Skeletal muscle cell (primary cell): ENCODE measurements around the gene CTNND2.
"Not testable (repeated sequence)": the region's sequence is repeated elsewhere in the genome, so short reads cannot be mapped to it uniquely, and the experiment has no call there.

Experiments
- DNase-seq: peaks from one replicate; pipeline ENCODE4 v3.0.0-alpha.2; 2010; ENCODE audit warnings: low read depth
- H3K4me3 ChIP-seq: 2 replicates; pipeline ENCODE4 v1.5.1; 2011; ENCODE audit warnings: low read depth, mild to moderate bottlenecking, control low read depth, low read length, moderate library complexity

The CTNND2 gene

GRCh38 chr5:11429254-11429653 lies 475.0 kb downstream of the CTNND2 start:
- no peak for DNase-seq
- no peak overlapping the region for H3K4me3 ChIP-seq

GRCh38 chr5:11427569-11427968 lies 476.7 kb downstream of the CTNND2 start:
- DNase-seq = no peak
- H3K4me3 ChIP-seq = no peak overlapping the region

DNA sequence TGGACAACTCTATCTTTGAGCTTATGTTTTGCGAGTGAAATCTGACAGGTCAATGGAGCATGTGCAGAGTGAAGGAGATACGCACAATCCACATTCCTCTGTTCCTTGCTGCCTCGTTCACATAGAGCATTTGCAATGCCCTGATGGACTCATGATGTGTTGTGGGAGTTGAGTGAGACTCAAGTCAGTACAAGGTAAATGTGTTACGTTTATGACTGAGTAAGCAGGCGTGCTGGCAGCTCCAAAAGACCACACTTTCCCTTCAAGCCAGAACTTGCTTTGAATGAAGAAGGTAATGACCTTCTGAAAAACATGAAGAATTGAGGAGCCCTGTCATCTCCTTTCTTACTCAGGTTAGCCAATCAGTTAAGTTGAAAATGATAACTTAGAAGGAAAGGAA lies 477.8 kb downstream of the CTNND2 start:
- no peak overlapping the region for H3K4me3 ChIP-seq
- no peak for DNase-seq

DNA sequence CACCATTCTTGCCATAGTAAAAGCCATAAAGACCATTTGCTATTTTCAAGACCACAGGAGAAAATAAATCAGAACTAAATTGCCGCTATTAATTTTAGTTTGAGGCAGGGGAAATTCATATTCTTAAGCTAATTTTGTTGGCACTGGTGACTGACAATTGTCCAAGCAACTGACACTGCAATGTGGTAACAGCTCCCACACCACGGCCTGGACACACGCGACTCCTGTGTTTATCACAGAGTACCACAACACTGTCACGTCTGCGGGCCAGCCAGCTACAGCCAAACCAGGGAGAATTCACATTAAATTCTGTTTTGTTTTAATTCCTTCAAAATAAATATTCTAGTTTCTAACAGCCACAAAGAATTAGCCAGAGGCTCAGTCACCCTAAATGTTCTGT lies 481.9 kb downstream of the CTNND2 start:
- no peak for DNase-seq
- H3K4me3 ChIP-seq = no peak overlapping the region

DNA sequence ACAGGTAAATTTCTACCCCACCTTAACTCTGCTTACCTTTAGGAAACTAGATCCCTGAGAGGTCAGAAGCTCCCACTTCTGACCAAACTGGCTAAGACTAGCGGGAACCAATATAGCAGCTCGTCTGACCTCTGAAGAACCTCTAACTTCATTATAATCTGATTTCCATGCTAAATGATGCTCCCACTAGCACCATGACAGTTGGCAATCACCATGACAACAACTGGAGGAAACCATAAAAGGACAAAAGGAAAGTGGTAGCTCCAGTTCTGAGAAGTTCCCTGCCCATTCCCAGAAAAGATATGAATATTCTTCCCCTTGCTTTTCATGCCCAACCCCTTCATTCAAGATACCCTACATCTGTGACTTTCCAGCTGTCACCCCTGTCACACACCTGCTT lies 483.3 kb downstream of the CTNND2 start:
- H3K4me3 ChIP-seq = no peak overlapping the region
- DNase-seq = no peak

- DNase-seq = no peak
- H3K4me3 ChIP-seq = no peak overlapping the region
Observed at GRCh38 chr5:11415751-11416150, 488.5 kb downstream of the CTNND2 start.

- DNase-seq, H3K4me3 ChIP-seq: not testable (repeated sequence)
Observed at GRCh38 chr5:11414732-11415131, 489.5 kb downstream of the CTNND2 start.

DNA sequence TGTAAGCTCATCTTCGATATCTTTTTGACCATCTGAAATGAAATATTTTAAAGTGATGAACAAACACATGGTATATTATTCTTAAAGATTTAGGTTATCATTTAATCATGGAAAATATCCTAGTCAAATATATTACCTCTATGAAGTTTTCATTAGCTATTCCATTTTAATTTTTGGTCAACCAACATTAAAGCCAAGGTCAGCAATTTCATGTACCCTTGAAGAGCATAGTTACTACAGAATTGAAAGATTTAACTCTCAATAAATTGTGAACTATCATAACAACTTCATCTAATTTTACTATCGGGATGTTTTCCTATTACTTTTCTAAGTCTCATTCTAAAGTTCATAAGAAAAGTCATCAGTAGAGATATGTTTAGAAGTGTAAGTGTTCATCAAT lies 492.6 kb downstream of the CTNND2 start:
- no peak overlapping the region for H3K4me3 ChIP-seq
- no peak for DNase-seq

- no peak for DNase-seq
- H3K4me3 ChIP-seq = no peak overlapping the region
Observed at GRCh38 chr5:11407556-11408145, 496.6 kb downstream of the CTNND2 start.

DNA sequence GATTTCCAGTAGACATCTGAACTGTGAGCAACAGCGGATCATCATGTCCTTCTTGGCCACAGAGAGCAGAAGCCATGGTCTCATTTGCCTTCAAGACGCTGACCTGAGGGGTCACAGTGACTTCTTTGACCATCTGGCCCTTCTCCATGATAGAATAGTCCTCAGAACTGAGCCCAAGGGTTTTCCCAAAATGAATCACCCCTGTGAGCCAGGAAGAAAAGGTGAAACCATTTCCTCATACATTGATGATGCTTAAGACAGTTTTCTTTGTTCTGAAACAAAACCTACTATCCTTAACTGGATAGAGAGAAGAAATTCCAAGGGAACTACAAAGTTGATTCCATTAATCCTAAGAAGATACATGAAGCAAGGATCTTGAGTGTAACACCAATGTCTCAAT lies 503.9 kb downstream of the CTNND2 start:
- H3K4me3 ChIP-seq = no peak overlapping the region
- no peak for DNase-seq

- DNase-seq = no peak
- H3K4me3 ChIP-seq = no peak overlapping the region
Observed at GRCh38 chr5:11398728-11399127, 505.5 kb downstream of the CTNND2 start.

DNA sequence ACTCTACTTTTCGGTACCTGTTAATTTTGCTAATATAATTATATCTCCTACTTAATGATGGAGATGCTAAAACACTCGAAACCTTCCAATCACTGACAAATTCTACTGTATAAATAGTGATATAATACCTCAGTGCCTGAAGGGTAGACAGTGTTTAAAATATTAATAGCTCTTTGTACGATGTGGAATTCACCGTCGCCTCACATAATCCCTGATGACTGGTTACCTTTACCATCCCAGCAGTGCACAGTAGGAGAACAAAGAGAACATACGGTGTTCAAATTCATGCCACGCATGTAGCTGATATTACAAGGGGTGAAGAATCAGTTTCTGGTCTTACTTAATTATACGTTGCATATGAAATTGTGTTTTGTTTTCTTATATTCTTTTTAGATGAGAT lies 506.7 kb downstream of the CTNND2 start:
- H3K4me3 ChIP-seq = no peak overlapping the region
- no peak for DNase-seq

DNA sequence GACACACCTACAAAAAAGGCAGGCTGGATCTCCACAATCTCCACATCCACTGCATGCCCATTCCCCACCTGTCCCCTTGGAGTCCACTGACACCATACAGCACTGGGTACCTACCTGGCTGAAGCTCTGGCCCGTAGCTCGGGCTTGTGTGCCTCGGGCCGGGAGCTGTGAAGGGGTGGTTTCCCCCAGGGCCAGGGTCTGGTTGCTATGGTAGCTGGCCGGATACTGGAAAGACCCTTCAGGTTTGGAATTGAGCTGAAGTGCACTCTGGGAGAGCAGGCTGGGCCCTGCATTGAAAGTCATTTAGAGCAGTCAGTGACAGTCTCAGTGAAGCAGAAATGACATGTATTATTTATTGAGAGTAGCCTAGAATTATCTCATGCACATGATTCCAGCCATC lies 507.3 kb downstream of the CTNND2 start:
- DNase-seq = no peak
- H3K4me3 ChIP-seq = no peak overlapping the region

DNA sequence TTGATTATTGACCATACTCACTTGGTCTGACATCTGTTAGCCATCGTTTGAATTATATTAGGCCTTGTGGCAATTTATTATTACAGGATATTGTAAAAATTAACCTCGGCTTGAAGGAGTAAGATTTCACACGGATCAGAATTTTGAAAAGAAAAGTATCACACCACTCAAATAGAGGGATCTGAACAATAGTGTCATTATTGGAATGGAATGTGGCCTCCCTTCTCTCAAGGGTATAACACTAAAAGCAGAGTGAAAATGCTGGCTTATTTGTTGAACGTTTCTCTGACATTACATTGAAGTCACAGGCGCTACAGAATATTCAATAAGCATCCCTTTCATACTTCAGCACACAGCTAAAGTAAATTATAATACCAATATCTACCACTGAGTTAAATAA lies 509.3 kb downstream of the CTNND2 start:
- no peak overlapping the region for H3K4me3 ChIP-seq
- no peak for DNase-seq

GRCh38 chr5:11390291-11390767 lies 513.9 kb downstream of the CTNND2 start:
- peak; percentile 6 for DNase-seq
- H3K4me3 ChIP-seq = no peak overlapping the region

- no peak overlapping the region for H3K4me3 ChIP-seq
- DNase-seq = no peak
Observed at GRCh38 chr5:11387382-11387781, 516.9 kb downstream of the CTNND2 start.

DNA sequence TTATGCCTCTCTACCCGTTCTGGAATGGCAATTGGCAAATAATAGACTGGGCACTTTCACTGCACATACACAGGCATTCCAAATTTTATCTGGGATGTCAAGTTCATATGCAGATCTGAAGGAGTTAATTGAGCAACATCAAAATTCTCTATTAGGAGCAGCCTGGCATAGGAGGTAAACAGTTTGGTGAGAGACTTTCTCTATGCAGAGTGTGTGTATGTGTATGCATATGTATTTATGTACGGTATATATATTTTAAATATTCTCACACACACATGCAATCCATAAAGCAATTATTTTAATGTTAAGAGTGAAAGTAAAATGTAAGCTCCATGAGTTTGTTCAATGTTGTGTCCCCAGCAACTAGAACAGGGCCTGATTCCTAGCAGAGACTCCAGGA lies 517.8 kb downstream of the CTNND2 start:
- no peak for DNase-seq
- H3K4me3 ChIP-seq = no peak overlapping the region

- H3K4me3 ChIP-seq = no peak overlapping the region
- no peak for DNase-seq
Observed at GRCh38 chr5:11385901-11386293, 518.3 kb downstream of the CTNND2 start.

DNA sequence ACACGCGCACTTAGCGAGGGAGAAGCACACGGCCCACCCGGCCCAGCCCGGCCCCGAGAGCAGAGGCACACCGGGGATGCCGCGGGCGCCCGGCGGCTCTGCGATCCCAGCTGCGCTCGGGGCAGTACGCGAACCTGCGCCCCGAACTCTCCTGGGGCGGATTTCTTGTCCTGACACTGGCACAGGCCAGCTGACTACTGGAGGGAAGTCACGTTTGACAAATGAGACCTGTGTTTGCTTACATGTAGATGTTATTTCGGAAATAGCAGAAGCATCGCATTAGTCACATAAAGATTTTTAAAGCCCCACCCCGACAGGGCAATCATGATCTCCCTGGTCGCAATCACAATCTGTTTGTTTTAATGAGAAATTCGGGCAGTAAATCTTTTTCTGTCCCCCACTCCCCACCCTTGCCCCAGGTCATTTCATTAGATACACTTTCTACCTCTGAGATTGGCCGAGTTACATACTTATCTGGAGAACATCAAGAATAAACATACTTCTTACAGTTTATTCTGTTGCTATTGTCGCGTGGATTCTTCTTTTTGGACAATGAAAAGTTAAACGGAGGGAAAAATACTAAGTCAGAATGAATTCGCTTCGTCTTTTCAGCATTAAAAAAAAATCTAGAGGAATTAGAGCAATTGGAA lies 518.9 kb downstream of the CTNND2 start:
- DNase-seq = no peak
- H3K4me3 ChIP-seq = peak overlapping the region; percentile 24

DNA sequence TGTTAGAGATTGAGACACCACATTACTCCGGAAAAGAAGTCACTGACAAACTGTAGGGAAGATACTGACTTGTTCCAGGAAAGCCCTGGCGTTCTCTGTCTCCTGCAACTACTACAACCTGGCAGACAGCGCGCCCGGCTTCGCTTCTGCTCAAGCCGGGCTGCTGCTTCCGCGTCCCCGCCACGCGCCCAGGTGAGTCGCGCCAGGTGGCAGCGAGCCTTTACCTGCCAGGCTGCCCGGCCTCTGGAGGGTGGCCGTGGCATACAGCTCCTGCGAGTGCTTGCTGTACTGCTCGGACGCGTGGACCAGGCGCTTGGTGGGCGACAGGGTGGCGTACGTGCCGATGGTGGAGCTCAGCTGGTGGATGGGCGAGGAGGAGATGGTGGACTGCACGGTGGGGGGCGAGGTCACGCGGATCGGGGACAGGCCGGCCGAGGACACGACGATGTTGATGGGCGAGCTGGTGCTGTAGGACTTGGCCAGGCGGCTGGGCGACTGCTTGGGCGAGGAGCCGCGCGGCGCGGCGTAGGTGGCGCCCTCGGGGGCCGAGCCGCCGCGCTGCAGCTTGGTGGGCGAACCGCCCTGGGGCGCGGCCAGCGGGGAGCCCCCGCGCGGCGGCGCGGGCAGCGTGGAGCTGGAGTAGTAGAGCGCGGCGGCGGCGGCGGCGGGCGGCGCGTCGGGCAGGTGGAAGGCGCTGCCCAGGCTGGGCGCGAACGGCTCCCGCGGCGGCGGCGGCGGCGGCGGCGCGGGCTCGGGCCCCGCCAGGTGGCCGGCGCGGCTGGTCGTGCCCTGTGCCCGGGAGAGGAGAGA lies 519.6 kb downstream of the CTNND2 start:
- no peak for DNase-seq

More for the DNA sequence above, 519.6 kb downstream of the CTNND2 start:
- peak overlapping the region; percentile 13 for H3K4me3 ChIP-seq
